Measurements from ENCODE around the gene ROCK2. TPM values are rescaled to one million over a fixed set of nuclear protein-coding genes. Genes with fewer than 3 reads are reported as not detected.

Gene ROCK2
- total and polyA plus RNA-seq, 9 of the 15 experiments (the other 6 are each of a cell fraction or from before 2014, with no cell fraction given), result 4.9 to 30.6 (median 14.3) TPM

DNA sequence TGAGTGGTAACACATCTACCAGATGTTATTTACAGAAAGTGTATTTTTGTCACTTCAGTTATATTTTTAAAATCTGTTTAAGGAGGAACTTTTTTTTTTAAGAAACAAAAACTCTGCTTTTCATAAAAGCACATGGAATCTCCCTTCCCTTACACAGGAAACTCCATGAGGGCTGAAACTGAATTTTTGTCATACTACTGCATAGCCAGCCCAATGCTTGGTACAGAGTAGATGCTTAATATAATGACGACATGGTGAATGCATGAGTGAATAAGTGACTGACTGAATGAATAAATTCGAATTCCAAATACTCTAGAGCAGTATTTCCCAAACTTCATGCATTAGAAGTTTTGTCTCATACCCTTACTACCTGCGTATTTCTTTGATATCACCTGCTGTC lies 86.5 kb downstream of the ROCK2 start:
- in situ Hi-C loops (cut with MboI) (no loop called here), intact Hi-C loops (cut with micrococcal nuclease) (no loop called here)
- H3K27ac ChIP-seq (ENCODE audit: extremely low read depth, low read depth, low read length), result no peak overlapping the region
- DNase-seq (ENCODE audit: extremely low read depth in 1 of 4, low spot score in 3 of 4), result no peak
- no peaks in the 10 kb centered on the region for H3K36me3 ChIP-seq (ENCODE audit: control insufficient read depth, insufficient read depth, low read length)
- H3K79me2 ChIP-seq (ENCODE audit: control insufficient read depth, insufficient read depth, low read length), result peaks cover 8% of the 10 kb centered on the region; the same call in 2 of the 3 replicates
- no peak overlapping the region for H3K9ac ChIP-seq (ENCODE audit: insufficient read depth in 1 of 2, low read depth in 2 of 2, low read length in 2 of 2)
- no peak for FAIRE-seq
- CTCF ChIA-PET (ENCODE audit: low intra/inter-chr PET ratio), result no interaction called here
- no TSS peak for BruUV-seq (replicated peaks)
- POLR2A ChIA-PET, result interaction anchor here (0.7 to 2.4 kb wide), 2 partner anchors 8 to 41 kb away, joined by 3 to 8 read pairs; no protein-coding TSS in a partner anchor
- TF ChIP-seq COPS2 (conservative IDR thresholded peaks at IDR 0.05) (no peak), ZNF121 (CRISPR knock-in tag; conservative IDR thresholded peaks at IDR 0.05) (no peak), FOXP1 (CRISPR knock-in tag; IDR thresholded peaks at IDR 0.05) (no peak), GABPB2 (CRISPR knock-in tag; conservative IDR thresholded peaks at IDR 0.05) (no peak), BDP1 (IDR thresholded peaks at IDR 0.05; ENCODE audit: insufficient read depth, insufficient read length) (no peak), KAT2B (IDR thresholded peaks at IDR 0.05; ENCODE audit: low read depth, low read length) (no peak), ZNF140 (CRISPR knock-in tag; IDR thresholded peaks at IDR 0.05) (no peak), ARID2 (IDR thresholded peaks at IDR 0.05) (no peak)
- TF ChIP-seq, protein P1, sequence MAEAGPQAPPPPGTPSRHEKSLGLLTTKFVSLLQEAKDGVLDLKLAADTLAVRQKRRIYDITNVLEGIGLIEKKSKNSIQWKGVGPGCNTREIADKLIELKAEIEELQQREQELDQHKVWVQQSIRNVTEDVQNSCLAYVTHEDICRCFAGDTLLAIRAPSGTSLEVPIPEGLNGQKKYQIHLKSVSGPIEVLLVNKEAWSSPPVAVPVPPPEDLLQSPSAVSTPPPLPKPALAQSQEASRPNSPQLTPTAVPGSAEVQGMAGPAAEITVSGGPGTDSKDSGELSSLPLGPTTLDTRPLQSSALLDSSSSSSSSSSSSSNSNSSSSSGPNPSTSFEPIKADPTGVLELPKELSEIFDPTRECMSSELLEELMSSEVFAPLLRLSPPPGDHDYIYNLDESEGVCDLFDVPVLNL (CRISPR knock-in tag; IDR thresholded peaks at IDR 0.05; ENCODE audit: low read depth), result no peak
- TF ChIP-seq, protein P2, sequence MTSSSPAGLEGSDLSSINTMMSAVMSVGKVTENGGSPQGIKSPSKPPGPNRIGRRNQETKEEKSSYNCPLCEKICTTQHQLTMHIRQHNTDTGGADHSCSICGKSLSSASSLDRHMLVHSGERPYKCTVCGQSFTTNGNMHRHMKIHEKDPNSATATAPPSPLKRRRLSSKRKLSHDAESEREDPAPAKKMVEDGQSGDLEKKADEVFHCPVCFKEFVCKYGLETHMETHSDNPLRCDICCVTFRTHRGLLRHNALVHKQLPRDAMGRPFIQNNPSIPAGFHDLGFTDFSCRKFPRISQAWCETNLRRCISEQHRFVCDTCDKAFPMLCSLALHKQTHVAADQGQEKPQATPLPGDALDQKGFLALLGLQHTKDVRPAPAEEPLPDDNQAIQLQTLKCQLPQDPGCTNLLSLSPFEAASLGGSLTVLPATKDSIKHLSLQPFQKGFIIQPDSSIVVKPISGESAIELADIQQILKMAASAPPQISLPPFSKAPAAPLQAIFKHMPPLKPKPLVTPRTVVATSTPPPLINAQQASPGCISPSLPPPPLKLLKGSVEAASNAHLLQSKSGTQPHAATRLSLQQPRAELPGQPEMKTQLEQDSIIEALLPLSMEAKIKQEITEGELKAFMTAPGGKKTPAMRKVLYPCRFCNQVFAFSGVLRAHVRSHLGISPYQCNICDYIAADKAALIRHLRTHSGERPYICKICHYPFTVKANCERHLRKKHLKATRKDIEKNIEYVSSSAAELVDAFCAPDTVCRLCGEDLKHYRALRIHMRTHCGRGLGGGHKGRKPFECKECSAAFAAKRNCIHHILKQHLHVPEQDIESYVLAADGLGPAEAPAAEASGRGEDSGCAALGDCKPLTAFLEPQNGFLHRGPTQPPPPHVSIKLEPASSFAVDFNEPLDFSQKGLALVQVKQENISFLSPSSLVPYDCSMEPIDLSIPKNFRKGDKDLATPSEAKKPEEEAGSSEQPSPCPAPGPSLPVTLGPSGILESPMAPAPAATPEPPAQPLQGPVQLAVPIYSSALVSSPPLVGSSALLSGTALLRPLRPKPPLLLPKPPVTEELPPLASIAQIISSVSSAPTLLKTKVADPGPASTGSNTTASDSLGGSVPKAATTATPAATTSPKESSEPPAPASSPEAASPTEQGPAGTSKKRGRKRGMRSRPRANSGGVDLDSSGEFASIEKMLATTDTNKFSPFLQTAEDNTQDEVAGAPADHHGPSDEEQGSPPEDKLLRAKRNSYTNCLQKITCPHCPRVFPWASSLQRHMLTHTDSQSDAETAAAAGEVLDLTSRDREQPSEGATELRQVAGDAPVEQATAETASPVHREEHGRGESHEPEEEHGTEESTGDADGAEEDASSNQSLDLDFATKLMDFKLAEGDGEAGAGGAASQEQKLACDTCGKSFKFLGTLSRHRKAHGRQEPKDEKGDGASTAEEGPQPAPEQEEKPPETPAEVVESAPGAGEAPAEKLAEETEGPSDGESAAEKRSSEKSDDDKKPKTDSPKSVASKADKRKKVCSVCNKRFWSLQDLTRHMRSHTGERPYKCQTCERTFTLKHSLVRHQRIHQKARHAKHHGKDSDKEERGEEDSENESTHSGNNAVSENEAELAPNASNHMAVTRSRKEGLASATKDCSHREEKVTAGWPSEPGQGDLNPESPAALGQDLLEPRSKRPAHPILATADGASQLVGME (CRISPR knock-in tag; IDR thresholded peaks at IDR 0.05), result no peak
- H3K4me1 ChIP-seq (replicated peaks in 1 of 2; ENCODE audit: control insufficient read depth in 2 of 2, insufficient read depth in 2 of 2, low read length in 2 of 2), result peaks cover 0 to 3% of the 10 kb centered on the region in 2 experiments; a peak in 1 of 5 replicates
- H3K9me1 ChIP-seq (ENCODE audit: control insufficient read depth, insufficient read depth, low read length), result no peaks in the 10 kb centered on the region
- no peak overlapping the region for H3K4me3 ChIP-seq
- ATAC-seq, result no peak
- no peak overlapping the region for H2AFZ ChIP-seq (ENCODE audit: low read depth, low read length)
- H3K27me3 ChIP-seq (ENCODE audit: control insufficient read depth in 2 of 2, insufficient read depth in 2 of 2, low read length in 2 of 2), result no peaks in the 10 kb centered on the region
- 59% methylated on average over 3 of the region's 3 CpGs for WGBS (ENCODE audit: insufficient coverage, low coverage, missing lambda C conversion rate)
- 0 out of 2 replicates have a peak, but pooled peaks cover 2% of the 10 kb centered on the region for H4K20me1 ChIP-seq (replicated peaks; ENCODE audit: control insufficient read depth, insufficient read depth, low read length)
- no peak overlapping the region for H3K4me2 ChIP-seq (ENCODE audit: insufficient read depth, low read length)
- H3K9me3 ChIP-seq (replicated peaks; ENCODE audit: control insufficient read depth, insufficient read depth, low read depth, low read length), result no peaks in the 10 kb centered on the region
